Measurements from ENCODE around the gene PTPA.

Gene PTPA

GRCh38 chr9:129109952-129110739 lies 1.1 kb upstream of the PTPA start:
- no peak for TF ChIP-seq GATA2 (IDR thresholded peaks at IDR 0.05; ENCODE audit: low read depth, low read length)
- TF ChIP-seq GATA3 (IDR thresholded peaks at IDR 0.05; ENCODE audit: low read depth, low read length): no peak

- TF ChIP-seq GATA3 (IDR thresholded peaks at IDR 0.05; ENCODE audit: low read depth, low read length) (no peak), GATA2 (IDR thresholded peaks at IDR 0.05; ENCODE audit: low read depth, low read length) (no peak)
Measured at GRCh38 chr9:129111528-129112151, 425 bp downstream of the PTPA start.

GRCh38 chr9:129113645-129114304 lies 2.6 kb downstream of the PTPA start:
- TF ChIP-seq GATA2 (IDR thresholded peaks at IDR 0.05; ENCODE audit: low read depth, low read length) (no peak), GATA3 (IDR thresholded peaks at IDR 0.05; ENCODE audit: low read depth, low read length) (no peak)

GRCh38 chr9:129118799-129119198 lies 7.6 kb downstream of the PTPA start:
- no peak for TF ChIP-seq GATA3 (IDR thresholded peaks at IDR 0.05; ENCODE audit: low read depth, low read length)
- TF ChIP-seq GATA2 (IDR thresholded peaks at IDR 0.05; ENCODE audit: low read depth, low read length): no peak

GRCh38 chr9:129121483-129121882 lies 10.3 kb downstream of the PTPA start:
- TF ChIP-seq GATA3 (IDR thresholded peaks at IDR 0.05; ENCODE audit: low read depth, low read length) (no peak), GATA2 (IDR thresholded peaks at IDR 0.05; ENCODE audit: low read depth, low read length) (no peak)

GRCh38 chr9:129122133-129122532 lies 10.9 kb downstream of the PTPA start:
- TF ChIP-seq GATA3 (IDR thresholded peaks at IDR 0.05; ENCODE audit: low read depth, low read length): no peak
- no peak for TF ChIP-seq GATA2 (IDR thresholded peaks at IDR 0.05; ENCODE audit: low read depth, low read length)

GRCh38 chr9:129124506-129125069 lies 13.4 kb downstream of the PTPA start:
- TF ChIP-seq GATA2 (IDR thresholded peaks at IDR 0.05; ENCODE audit: low read depth, low read length): no peak
- no peak for TF ChIP-seq GATA3 (IDR thresholded peaks at IDR 0.05; ENCODE audit: low read depth, low read length)

GRCh38 chr9:129125478-129125877 lies 14.3 kb downstream of the PTPA start:
- TF ChIP-seq GATA3 (IDR thresholded peaks at IDR 0.05; ENCODE audit: low read depth, low read length): no peak
- TF ChIP-seq GATA2 (IDR thresholded peaks at IDR 0.05; ENCODE audit: low read depth, low read length): no peak

- TF ChIP-seq GATA2 (IDR thresholded peaks at IDR 0.05; ENCODE audit: low read depth, low read length): no peak; the same call in none of the 2 replicates
- TF ChIP-seq GATA3 (IDR thresholded peaks at IDR 0.05; ENCODE audit: low read depth, low read length): no peak
Measured at GRCh38 chr9:129126749-129127618, 15.8 kb downstream of the PTPA start.

- TF ChIP-seq GATA2 (IDR thresholded peaks at IDR 0.05; ENCODE audit: low read depth, low read length) (no peak), GATA3 (IDR thresholded peaks at IDR 0.05; ENCODE audit: low read depth, low read length) (no peak)
Measured at GRCh38 chr9:129128689-129129088, 17.5 kb downstream of the PTPA start.

GRCh38 chr9:129130791-129131190 lies 19.6 kb downstream of the PTPA start:
- TF ChIP-seq GATA3 (IDR thresholded peaks at IDR 0.05; ENCODE audit: low read depth, low read length): no peak
- no peak for TF ChIP-seq GATA2 (IDR thresholded peaks at IDR 0.05; ENCODE audit: low read depth, low read length)

GRCh38 chr9:129131300-129132145 lies 20.3 kb downstream of the PTPA start:
- no peak for TF ChIP-seq GATA3 (IDR thresholded peaks at IDR 0.05; ENCODE audit: low read depth, low read length)

- no peak for TF ChIP-seq GATA3 (IDR thresholded peaks at IDR 0.05; ENCODE audit: low read depth, low read length)
Measured at GRCh38 chr9:129133082-129133481, 21.9 kb downstream of the PTPA start.
